Natural killer cell treated with Interleukin-12 subunit alpha and Interleukin-12 subunit beta and Interleukin-15 and Interleukin-18, amount 100 ng/mL, for 72 hours (primary cell): ENCODE measurements around the gene GNG13. TPM values are rescaled to one million over a fixed set of nuclear protein-coding genes. Genes with fewer than 3 reads are reported as not detected.
A peak's percentile ranks its signal among the peaks of the same experiment; 100 is the strongest.
"Not testable (repeated sequence)": the region's sequence is repeated elsewhere in the genome, so short reads cannot be mapped to it uniquely, and the experiment has no call there.

Experiments
- ATAC-seq, 2 donors: fragments of 150-1000 bp; cut with Tn5 transposase in 1 of 2; sonication (Bioruptor Pico), chemical (Tn5 transposase) in 1 of 2; 2 replicates each; pipeline ENCODE4 v1.10.0; 2021
- DNase-seq: peaks from one replicate; pipeline ENCODE4 v3.0.0; 2022; ENCODE audit warnings: low spot score
- H3K27ac Mint-ChIP-seq, 2 donors: 1 replicate in 1 of 2; 2 replicates in 1 of 2; pipeline ENCODE4 v1.8.0; 2022; ENCODE audit warnings: mixed read lengths in 2 of 2, mild to moderate bottlenecking in 1 of 2, moderate library complexity in 1 of 2
- H3K27me3 Mint-ChIP-seq, 2 donors: 1 replicate in 1 of 2; 2 replicates in 1 of 2; pipeline ENCODE4 v1.8.0; 2022; ENCODE audit warnings: mixed read lengths in 2 of 2
- H3K36me3 Mint-ChIP-seq: one replicate; pipeline ENCODE4 v1.8.0; 2022; ENCODE audit warnings: mixed read lengths
- H3K4me1 Mint-ChIP-seq, 2 donors: 1 replicate in 1 of 2; 2 replicates in 1 of 2; pipeline ENCODE4 v1.8.0; 2022; ENCODE audit warnings: low read depth in 2 of 2, mixed read lengths in 2 of 2, mild to moderate bottlenecking in 1 of 2
- H3K4me3 Mint-ChIP-seq: one replicate; pipeline ENCODE4 v1.8.0; 2022; ENCODE audit warnings: mixed read lengths
- H3K9me3 Mint-ChIP-seq: 2 replicates; pipeline ENCODE4 v1.8.0; 2022; ENCODE audit warnings: mixed read lengths
- total RNA-seq, 2 donors: library from RNA; stranded (reverse); gene quantifications; one replicate each; pipeline ENCODE4 v1.2.3, GENCODE V29; 2022

GNG13 gene
- total RNA-seq, 2 donors from 2014 or later: not detected

DNA sequence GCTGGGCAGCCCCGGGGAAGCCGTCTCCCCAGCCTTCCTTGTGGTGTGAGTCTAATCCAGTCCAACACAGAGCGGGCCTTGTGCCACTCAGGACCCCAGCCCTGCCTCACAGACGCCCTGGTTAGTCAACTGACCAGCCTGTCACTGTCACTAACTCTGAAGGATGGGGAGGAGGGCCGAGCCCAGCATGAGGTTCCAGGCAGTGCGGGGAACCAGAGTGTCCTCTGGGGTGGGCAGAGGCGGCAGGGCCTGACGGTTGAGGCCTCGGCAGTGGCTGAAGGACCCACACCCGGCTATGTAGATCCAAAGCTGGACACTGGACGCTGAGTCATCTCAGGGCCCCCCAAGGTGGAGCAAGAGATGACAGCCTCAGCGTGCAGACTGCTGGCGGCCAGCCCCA, 21.0 kb downstream of the GNG13 start:
- no peak overlapping the region for H3K4me3 Mint-ChIP-seq

DNA sequence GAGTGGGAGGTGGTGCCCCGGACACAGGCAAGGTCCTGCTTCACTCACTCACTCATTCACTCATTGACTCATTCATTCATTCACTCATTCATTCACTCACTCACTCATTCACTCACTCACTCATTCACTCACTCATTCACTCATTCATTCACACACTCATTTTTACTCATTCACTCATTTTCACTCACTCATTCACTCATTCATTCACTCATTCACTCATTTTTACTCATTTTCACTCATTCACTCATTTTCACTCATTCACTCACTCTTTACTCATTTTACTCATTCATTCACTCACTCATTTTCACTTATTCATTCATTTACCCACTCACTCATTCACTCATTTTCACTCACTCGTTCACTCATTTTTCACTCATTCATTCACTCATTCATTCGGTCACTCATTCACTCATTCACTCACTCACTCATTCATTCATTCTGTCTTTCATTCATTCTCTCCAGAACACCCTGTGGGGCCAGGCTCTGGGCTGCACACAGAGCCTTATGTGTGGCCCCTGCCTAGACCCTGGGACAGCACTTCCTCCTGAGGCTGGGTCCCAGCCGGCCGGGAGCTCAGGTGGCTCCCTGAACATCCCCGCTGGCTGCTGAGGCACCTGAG, 21.5 kb downstream of the GNG13 start:
- Mint-ChIP-seq H3K4me3 (no peak overlapping the region), H3K4me1 (peaks cover 0 to 2% of the 10 kb centered on the region in 2 donors)
- DNase-seq: no peak

More for the DNA sequence above, 21.0 kb downstream of the GNG13 start:
- H3K36me3 Mint-ChIP-seq: no peaks in the 10 kb centered on the region
- no peak overlapping the region for H3K27ac Mint-ChIP-seq
- no peaks in the 10 kb centered on the region for H3K9me3 Mint-ChIP-seq
- no peak for DNase-seq
- H3K27me3 Mint-ChIP-seq: peaks cover 0 to 3% of the 10 kb centered on the region in 2 donors
- ATAC-seq: no peak
- H3K4me1 Mint-ChIP-seq: peaks cover 0 to 2% of the 10 kb centered on the region in 2 donors

DNA sequence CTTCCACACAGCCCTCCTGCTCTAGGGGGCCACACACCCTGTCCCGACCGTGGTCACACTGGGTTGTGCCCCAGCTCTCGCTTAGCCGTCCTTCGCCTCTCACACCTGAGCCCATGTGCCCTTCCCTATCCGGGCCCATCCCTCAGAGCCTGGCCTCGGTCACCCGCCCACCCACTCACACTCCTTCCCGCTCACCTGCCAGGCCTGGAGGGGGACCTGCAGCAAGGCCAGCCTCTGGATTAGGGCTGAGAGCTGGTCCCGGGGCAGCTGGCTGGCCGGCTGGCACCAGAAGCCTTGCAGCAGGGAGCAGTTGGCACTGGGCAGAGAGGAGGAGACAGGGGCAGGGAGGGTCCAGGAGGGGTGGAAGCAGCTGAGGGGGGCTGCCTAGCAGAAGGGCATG, 22.1 kb downstream of the GNG13 start:
- Mint-ChIP-seq H3K27ac (no peak overlapping the region), H3K27me3 (peaks cover 0 to 3% of the 10 kb centered on the region in 2 donors)
- no peak for ATAC-seq

More for the DNA sequence above, 21.5 kb downstream of the GNG13 start:
- Mint-ChIP-seq H3K36me3 (no peaks in the 10 kb centered on the region), H3K27me3 (peaks cover 0 to 3% of the 10 kb centered on the region in 2 donors), H3K9me3 (no peaks in the 10 kb centered on the region), H3K27ac (no peak overlapping the region)
- no peak for ATAC-seq

DNA sequence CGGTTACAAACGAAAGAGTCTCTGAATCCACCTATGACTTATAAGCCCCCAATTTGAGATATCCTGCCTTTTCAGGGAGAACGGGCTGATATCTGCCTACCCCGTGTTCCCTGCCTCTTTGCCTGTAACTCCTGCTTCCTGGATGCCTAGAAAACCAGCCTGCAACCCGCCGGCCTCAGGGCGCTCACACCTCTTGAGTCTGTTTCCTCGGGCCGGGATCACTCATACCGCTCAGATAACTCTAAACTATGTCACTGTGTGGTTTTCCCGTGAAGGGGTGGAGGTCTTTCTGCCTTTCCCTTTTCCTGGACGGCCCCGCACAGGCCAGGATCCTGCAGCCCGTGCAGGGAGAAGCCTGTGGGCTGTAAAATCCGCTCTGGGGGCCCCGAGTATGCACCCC, 22.7 kb downstream of the GNG13 start:
- Mint-ChIP-seq H3K36me3 (no peaks in the 10 kb centered on the region), H3K27me3 (peaks cover 0 to 3% of the 10 kb centered on the region in 2 donors), H3K9me3 (no peaks in the 10 kb centered on the region), H3K4me1 (peaks cover 0 to 2% of the 10 kb centered on the region in 2 donors), H3K27ac (no peak overlapping the region), H3K4me3 (no peak overlapping the region)
- ATAC-seq: no peak
- no peak for DNase-seq

More for the DNA sequence above, 22.1 kb downstream of the GNG13 start:
- H3K36me3 Mint-ChIP-seq: no peaks in the 10 kb centered on the region
- peaks cover 0 to 2% of the 10 kb centered on the region in 2 donors for H3K4me1 Mint-ChIP-seq
- H3K9me3 Mint-ChIP-seq: no peaks in the 10 kb centered on the region
- no peak for DNase-seq
- H3K4me3 Mint-ChIP-seq: no peak overlapping the region

DNA sequence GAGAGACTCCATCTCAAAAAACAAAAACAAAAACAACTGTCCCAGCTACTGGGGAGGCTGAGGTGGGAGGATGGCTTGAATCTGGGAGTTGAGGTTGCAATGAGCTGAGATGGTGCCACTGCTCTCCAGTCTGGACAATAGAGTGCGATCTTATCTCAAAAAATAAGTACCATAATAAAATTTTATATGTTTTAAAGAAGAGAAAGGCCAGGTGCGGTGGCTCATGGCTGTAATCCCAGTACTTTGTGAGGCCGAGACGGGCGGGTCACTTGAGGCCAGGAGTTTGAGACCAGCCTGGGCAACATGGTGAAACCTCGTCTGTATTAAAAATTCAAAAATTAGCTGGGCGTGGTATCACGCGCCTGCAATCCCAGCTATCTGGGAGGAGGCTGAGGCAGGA, 23.7 kb downstream of the GNG13 start:
- ATAC-seq: no peak
- no peak for DNase-seq
- Mint-ChIP-seq H3K9me3 (no peaks in the 10 kb centered on the region), H3K4me3 (no peak overlapping the region), H3K27me3 (peaks cover 0 to 3% of the 10 kb centered on the region in 2 donors), H3K4me1 (peaks cover 0 to 2% of the 10 kb centered on the region in 2 donors), H3K36me3 (no peaks in the 10 kb centered on the region), H3K27ac (no peak overlapping the region)

DNA sequence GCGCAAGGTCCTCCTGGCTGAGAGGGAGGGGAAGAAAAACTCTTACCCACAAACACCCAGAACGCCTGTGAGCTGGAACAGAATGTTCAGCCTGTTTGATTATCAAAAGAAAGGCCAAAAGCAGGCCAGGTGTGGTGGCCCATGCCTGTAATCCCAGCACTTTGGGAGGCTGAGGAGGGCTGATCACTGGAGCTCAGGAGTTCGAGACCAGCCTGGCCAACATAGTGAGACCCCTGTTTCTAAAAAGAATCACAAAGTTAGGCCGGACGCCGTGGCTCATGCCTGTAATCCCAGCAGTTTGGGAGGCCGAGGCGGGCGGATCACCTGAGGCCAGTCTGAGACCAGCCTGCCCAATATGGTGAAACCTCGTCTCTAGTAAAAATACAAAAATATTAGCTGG, 24.2 kb downstream of the GNG13 start:
- H3K4me3 Mint-ChIP-seq, H3K9me3 Mint-ChIP-seq, ATAC-seq, DNase-seq, H3K36me3 Mint-ChIP-seq, H3K4me1 Mint-ChIP-seq, H3K27ac Mint-ChIP-seq, H3K27me3 Mint-ChIP-seq: not testable (repeated sequence)

DNA sequence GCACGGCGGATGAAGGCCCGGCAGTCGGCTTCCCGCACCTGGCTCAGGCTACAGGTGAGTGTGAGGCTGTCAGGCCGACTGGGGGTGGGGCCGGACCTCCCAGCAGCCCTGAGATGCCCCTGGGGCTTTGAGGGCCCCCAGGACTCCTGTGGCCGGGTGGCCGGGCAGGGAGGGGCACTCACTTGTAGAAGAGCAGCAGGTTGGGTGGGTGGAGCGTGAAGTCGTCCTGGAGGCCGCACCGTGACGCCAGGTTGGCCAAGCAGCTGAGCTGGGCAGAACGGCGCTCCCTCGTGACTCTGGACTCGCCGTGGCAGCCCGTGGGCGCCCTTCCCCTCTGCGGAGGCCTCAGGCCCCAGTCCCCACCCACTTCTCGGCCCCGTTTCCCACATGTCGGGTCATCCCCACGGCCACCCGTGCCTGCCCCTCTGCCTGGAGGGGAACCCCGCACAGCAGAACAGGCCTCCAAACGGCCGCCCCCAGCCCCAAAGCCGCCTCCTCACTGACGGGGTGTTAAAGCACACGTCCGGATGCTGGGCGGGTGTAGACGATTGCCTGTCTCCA, 25.2 kb downstream of the GNG13 start:
- no peak overlapping the region for H3K27ac Mint-ChIP-seq
- ATAC-seq: no peak
- H3K4me3 Mint-ChIP-seq: no peak overlapping the region
- H3K36me3 Mint-ChIP-seq: no peaks in the 10 kb centered on the region
- peaks cover 0 to 2% of the 10 kb centered on the region in 2 donors for H3K4me1 Mint-ChIP-seq
- DNase-seq: no peak
- peaks cover 0 to 3% of the 10 kb centered on the region in 2 donors for H3K27me3 Mint-ChIP-seq
- no peaks in the 10 kb centered on the region for H3K9me3 Mint-ChIP-seq

DNA sequence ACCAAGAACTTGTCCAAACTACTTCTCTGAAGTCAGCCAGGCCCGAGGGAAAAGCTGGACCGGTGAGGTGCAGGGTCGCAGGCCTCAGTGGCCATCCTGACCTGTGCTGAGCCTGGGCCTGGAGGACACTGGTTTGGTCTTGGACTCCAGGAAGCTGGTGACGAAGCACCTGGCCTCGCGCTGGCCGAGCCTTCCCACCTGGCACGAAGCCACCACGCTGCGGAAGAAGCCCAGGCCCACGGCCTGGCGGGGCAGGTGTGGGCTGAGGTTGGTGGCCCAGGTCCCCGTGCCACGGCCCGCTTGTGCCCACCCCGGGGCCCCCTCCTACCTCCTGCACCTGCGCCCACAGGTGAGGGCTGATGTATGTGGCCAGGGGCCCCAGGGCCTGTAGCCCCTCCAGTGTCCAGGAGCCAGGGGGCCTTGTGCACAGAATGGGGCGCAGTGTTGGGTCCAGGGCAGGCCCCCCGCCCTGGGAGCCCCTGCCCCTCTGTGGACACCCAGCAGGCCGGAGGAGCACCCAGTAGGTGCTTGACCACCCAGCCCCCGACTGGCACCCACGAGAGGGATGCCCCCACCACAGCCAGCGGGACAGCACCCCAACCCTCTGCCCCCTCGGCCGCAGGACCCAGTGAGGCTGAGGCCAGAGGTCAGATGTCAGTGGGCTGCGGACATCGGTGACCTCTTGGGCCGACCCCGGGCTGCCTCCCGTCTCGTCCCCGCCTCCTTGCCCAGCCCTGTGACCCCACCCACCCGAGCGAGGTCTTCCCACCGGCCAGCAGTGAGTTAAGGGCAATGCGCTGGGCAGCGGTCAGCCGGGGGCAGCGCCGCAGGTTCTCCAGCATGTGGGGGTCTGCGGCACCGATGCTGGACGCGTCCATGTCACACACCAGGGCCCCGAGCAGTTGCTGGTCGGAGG, 26.2 kb downstream of the GNG13 start:
- Mint-ChIP-seq H3K27ac (no peak overlapping the region), H3K9me3 (no peaks in the 10 kb centered on the region), H3K4me1 (peaks cover 0 to 2% of the 10 kb centered on the region in 2 donors), H3K27me3 (peaks cover 0 to 3% of the 10 kb centered on the region in 2 donors), H3K36me3 (no peaks in the 10 kb centered on the region), H3K4me3 (no peak overlapping the region)
- ATAC-seq (peak in 1 of 2 donors; percentile 16), DNase-seq (no peak)

DNA sequence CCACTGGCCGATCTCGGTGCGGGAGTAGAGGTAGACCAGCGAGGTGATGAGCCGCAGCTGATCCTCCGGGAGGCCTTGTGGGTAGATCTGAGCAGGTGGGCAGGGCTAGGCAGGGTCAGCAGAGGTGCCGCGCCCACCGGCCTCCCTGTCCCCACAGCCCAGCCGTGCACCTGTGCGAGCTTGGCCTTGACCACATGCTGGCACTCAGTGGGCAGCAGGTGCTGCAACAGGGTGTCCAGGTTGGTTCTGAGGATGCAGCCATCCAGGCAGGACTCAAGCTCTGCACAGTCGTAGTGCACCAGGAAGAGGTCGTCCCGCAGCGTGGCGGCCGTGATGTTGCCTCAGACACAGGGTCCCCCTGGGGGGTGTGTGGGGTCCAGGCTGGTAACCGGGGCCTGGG, 27.6 kb downstream of the GNG13 start:
- peaks cover 0 to 2% of the 10 kb centered on the region in 2 donors for H3K4me1 Mint-ChIP-seq
- ATAC-seq (no peak), DNase-seq (no peak)
- no peak overlapping the region for H3K4me3 Mint-ChIP-seq
- H3K9me3 Mint-ChIP-seq: no peaks in the 10 kb centered on the region
- peaks cover 0 to 3% of the 10 kb centered on the region in 2 donors for H3K27me3 Mint-ChIP-seq
- H3K27ac Mint-ChIP-seq: no peak overlapping the region
- no peaks in the 10 kb centered on the region for H3K36me3 Mint-ChIP-seq

DNA sequence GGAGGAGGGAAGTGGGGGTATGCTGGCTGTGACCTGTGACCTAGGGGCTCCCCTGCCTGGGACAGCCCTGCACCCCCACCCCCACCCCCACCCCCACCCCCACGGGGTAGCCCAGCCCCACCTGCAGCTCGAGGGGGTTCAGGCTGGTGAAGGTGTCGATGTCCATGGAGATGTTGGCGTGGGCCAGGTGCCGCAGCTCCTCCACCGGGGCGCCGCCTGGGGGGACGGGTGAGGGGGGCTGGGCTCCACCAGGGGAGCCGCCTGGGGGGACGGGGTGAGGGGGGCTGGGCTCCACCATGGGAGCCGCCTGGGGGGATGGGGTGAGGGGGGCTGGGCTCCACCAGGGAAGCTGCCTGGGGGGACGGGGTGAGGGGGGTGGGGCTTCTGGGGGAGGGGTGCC, 30.1 kb downstream of the GNG13 start:
- no peaks in the 10 kb centered on the region for H3K27me3 Mint-ChIP-seq
- H3K9me3 Mint-ChIP-seq: no peaks in the 10 kb centered on the region
- ATAC-seq (no peak), DNase-seq (no peak)
- no peak overlapping the region for H3K27ac Mint-ChIP-seq
- H3K4me3 Mint-ChIP-seq: no peak overlapping the region
- H3K36me3 Mint-ChIP-seq: no peaks in the 10 kb centered on the region
- no peaks in the 10 kb centered on the region for H3K4me1 Mint-ChIP-seq

DNA sequence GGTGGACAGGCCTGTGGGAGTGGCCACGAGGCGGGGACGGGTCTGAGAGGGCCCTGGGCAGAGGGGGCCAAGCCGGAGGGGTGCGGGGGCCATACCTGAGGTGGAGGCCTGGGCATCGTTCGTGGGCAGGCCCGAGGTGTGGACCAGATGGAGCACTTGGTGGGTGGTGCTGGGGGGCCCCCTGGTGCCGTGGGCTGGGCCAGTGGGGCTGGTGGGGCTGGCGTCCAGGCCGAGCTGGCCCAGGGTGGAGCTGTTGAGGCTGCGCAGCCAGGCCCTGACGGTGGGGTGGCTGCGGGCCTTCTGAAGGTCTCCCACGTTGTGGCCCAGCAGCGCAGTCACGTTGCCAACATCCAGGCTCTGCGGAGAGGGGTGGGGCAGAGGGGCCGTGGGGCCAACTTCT, 30.6 kb downstream of the GNG13 start:
- Mint-ChIP-seq H3K27ac (no peak overlapping the region), H3K4me3 (no peak overlapping the region), H3K36me3 (no peaks in the 10 kb centered on the region), H3K9me3 (no peaks in the 10 kb centered on the region), H3K4me1 (no peaks in the 10 kb centered on the region), H3K27me3 (no peaks in the 10 kb centered on the region)
- DNase-seq: no peak
- no peak for ATAC-seq

DNA sequence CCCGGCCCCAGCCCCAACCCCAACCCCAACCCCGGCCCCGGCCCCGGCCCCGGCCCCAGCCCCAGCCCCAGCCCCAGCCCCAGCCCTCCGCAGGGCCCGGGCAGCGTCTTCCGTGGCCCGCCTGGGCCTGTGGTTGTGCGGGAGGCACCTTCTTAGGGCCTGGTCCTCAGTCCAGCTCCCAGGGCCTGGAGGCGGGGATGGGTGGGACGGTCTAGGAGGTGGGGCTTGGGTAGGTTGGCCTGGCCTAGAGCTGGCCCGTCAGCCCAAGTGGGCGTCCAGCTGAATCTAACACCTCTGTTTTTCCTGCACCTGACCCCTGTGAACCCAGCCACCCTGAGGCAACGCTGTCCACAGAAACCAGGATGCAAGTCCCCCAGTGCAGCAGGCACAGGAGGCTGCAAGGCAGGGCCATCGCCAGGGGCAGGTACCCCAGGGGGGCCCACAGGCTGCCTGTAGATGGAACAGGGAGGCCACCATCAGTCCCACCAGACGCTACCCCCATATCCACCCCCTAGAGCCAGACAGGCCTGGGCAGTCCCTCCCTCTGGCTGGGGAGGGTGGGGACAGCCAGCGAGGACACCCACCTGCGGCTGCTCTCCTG, 31.2 kb downstream of the GNG13 start:
- H3K27ac Mint-ChIP-seq: no peak overlapping the region
- no peak overlapping the region for H3K4me3 Mint-ChIP-seq
- DNase-seq (no peak), ATAC-seq (no peak)
- no peaks in the 10 kb centered on the region for H3K9me3 Mint-ChIP-seq
- no peaks in the 10 kb centered on the region for H3K27me3 Mint-ChIP-seq
- no peaks in the 10 kb centered on the region for H3K36me3 Mint-ChIP-seq
- H3K4me1 Mint-ChIP-seq: no peaks in the 10 kb centered on the region

DNA sequence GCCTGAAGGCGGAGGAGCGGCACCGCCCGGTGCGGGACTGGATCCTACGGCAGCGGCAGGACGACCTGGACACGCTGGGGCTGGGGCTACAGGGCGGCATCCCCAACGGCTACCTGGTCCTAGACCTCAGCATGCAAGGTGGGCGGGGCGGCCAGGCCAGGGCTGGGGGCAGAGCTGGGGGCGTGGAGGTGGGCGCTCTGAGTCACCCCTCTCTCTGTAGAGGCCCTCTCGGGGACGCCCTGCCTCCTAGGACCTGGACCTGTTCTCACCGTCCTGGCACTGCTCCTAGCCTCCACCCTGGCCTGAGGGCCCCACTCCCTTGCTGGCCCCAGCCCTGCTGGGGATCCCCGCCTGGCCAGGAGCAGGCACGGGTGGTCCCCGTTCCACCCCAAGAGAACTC, 32.1 kb downstream of the GNG13 start:
- Mint-ChIP-seq H3K4me1 (no peaks in the 10 kb centered on the region), H3K27me3 (no peaks in the 10 kb centered on the region), H3K4me3 (no peak overlapping the region), H3K36me3 (no peaks in the 10 kb centered on the region), H3K27ac (no peak overlapping the region), H3K9me3 (no peaks in the 10 kb centered on the region)
- no peak for DNase-seq
- no peak for ATAC-seq
